SK-N-SH treated with all-trans-retinoic acid at 6 μM for 48 hours (cell line): ENCODE results near the gene RPS19BP1.
"Not testable (repeated sequence)": the region's sequence is repeated elsewhere in the genome, so short reads cannot be mapped to it uniquely, and the experiment has no call there.

Source experiments
- ATAC-seq: fragments of 200-7000 bp; cut with Tn5 transposase; 3 replicates; pipeline ENCODE4 v1.9.1; 2020; ENCODE audit warnings: mild to moderate bottlenecking, moderate library complexity
- ARNTL ChIP-seq: fragments of 450-650 bp; formaldehyde crosslinking; IDR thresholded peaks from 2 replicates; pipeline ENCODE4 v1.5.0; 2020; ENCODE audit warnings: low read depth, mild to moderate bottlenecking, moderate library complexity, borderline replicate concordance
- ESRRG ChIP-seq: fragments of 250-450 bp; sonication (Bioruptor Pico); IDR thresholded peaks from 2 replicates; pipeline ENCODE4 v1.6.1; 2021; ENCODE audit warnings: mild to moderate bottlenecking
- GLIS3 ChIP-seq: fragments of 250-450 bp; sonication (Bioruptor Pico); IDR thresholded peaks from 2 replicates; pipeline ENCODE4 v1.5.0; 2020; ENCODE audit warnings: mild to moderate bottlenecking, moderate library complexity
- ISL1 ChIP-seq: fragments of 250-450 bp; sonication (Bioruptor Pico); IDR thresholded peaks from 2 replicates; pipeline ENCODE4 v2.1.2; 2022; ENCODE audit warnings: mild to moderate bottlenecking, moderate library complexity
- OSR1 ChIP-seq: fragments of 250-450 bp; sonication (Bioruptor Pico); IDR thresholded peaks from 2 replicates; pipeline ENCODE4 v1.8.0; 2022; ENCODE audit warnings: moderate library complexity, mild to moderate bottlenecking, inconsistent platforms
- PPARA ChIP-seq: fragments of 250-450 bp; sonication (Bioruptor Pico); IDR thresholded peaks from 2 replicates; pipeline ENCODE4 v1.5.0; 2020; ENCODE audit warnings: mild to moderate bottlenecking, borderline replicate concordance
- RARB ChIP-seq: fragments of 250-450 bp; sonication (Bioruptor Pico); IDR thresholded peaks from 2 replicates; pipeline ENCODE4 v1.8.0; 2021; ENCODE audit warnings: mild to moderate bottlenecking, moderate library complexity
- SNAI2 ChIP-seq: fragments of 250-450 bp; sonication (Bioruptor Pico); IDR thresholded peaks from 2 replicates; pipeline ENCODE4 v1.5.0; 2020; ENCODE audit warnings: mild to moderate bottlenecking, moderate library complexity
- TCF4 ChIP-seq: fragments of 250-450 bp; sonication (Bioruptor Pico); IDR thresholded peaks from 2 replicates; pipeline ENCODE4 v1.8.0; 2021; ENCODE audit warnings: mild to moderate bottlenecking, moderate library complexity, borderline replicate concordance
- ZC3H10 ChIP-seq: fragments of 250-450 bp; sonication (Bioruptor Pico); IDR thresholded peaks from 2 replicates; pipeline ENCODE4 v1.5.1; 2021; ENCODE audit warnings: mild to moderate bottlenecking, moderate library complexity
- ZFP3 ChIP-seq: fragments of 250-450 bp; sonication (Bioruptor Pico); IDR thresholded peaks from 2 replicates; pipeline ENCODE4 v1.5.0; 2020; ENCODE audit warnings: mild to moderate bottlenecking, moderate library complexity
- ZFP30 ChIP-seq: fragments of 450-650 bp; formaldehyde crosslinking; IDR thresholded peaks from 2 replicates; pipeline ENCODE4 v1.5.0; 2022; ENCODE audit warnings: mild to moderate bottlenecking, moderate library complexity
- ZNF565 ChIP-seq: fragments of 450-650 bp; formaldehyde crosslinking; conservative IDR thresholded peaks from 2 replicates; pipeline ENCODE4 v1.5.0; 2020; ENCODE audit warnings: low read depth, mild to moderate bottlenecking, moderate library complexity
- ZNF70 ChIP-seq: fragments of 450-650 bp; formaldehyde crosslinking; IDR thresholded peaks from 2 replicates; pipeline ENCODE4 v1.5.0; 2020; ENCODE audit warnings: mild to moderate bottlenecking, moderate library complexity
- ZNF8 ChIP-seq: fragments of 450-650 bp; formaldehyde crosslinking; IDR thresholded peaks from 2 replicates; pipeline ENCODE4 v1.5.0; 2020; ENCODE audit warnings: mild to moderate bottlenecking, moderate library complexity
- TF ChIP-seq, protein P1 (sequence below): fragments of 250-450 bp; sonication (Bioruptor Pico); IDR thresholded peaks from 2 replicates; pipeline ENCODE4 v1.5.1; 2021; ENCODE audit warnings: mild to moderate bottlenecking, moderate library complexity
- TF ChIP-seq, protein P2 (sequence below): fragments of 250-450 bp; sonication (Bioruptor Pico); IDR thresholded peaks from 2 replicates; pipeline ENCODE4 v1.8.0; 2020; ENCODE audit warnings: mild to moderate bottlenecking, moderate library complexity, borderline replicate concordance
- TF ChIP-seq, protein P3 (sequence below): fragments of 250-450 bp; sonication (Bioruptor Pico); IDR thresholded peaks from 2 replicates; pipeline ENCODE4 v1.8.0; 2021; ENCODE audit warnings: low read depth, mild to moderate bottlenecking, moderate library complexity, borderline replicate concordance

The RPS19BP1 gene

DNA sequence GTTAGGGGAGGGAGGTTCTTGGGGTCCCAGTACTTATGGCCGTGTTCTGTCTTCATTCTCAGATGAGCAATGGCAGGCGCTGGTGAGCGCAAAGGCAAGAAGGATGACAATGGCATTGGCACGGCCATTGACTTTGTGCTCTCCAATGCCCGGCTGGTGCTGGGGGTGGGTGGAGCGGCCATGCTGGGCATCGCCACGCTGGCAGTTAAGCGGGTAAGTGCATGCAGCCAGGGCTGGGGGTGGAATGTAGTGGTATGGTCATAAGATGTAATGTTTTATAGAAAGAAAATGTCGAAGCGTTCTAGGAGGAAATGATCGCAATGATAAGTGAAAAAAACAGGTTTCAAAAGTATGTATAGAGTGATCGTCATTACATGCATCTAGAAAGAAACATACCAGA, 21.3 kb downstream of the RPS19BP1 start (continued):
- no peak for TF ChIP-seq PPARA (CRISPR knock-in tag)
- TF ChIP-seq ZNF565 (CRISPR knock-in tag) = no peak
- no peak for TF ChIP-seq ZFP30 (CRISPR knock-in tag)
- TF ChIP-seq SNAI2 (CRISPR knock-in tag) = no peak
- no peak for TF ChIP-seq ZNF8 (CRISPR knock-in tag)
- TF ChIP-seq OSR1 (CRISPR knock-in tag) = no peak
- TF ChIP-seq, protein P1, sequence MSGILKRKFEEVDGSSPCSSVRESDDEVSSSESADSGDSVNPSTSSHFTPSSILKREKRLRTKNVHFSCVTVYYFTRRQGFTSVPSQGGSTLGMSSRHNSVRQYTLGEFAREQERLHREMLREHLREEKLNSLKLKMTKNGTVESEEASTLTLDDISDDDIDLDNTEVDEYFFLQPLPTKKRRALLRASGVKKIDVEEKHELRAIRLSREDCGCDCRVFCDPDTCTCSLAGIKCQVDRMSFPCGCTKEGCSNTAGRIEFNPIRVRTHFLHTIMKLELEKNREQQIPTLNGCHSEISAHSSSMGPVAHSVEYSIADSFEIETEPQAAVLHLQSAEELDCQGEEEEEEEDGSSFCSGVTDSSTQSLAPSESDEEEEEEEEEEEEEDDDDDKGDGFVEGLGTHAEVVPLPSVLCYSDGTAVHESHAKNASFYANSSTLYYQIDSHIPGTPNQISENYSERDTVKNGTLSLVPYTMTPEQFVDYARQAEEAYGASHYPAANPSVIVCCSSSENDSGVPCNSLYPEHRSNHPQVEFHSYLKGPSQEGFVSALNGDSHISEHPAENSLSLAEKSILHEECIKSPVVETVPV (CRISPR knock-in tag) = no peak
- no peak for TF ChIP-seq TCF4
- TF ChIP-seq RARB (CRISPR knock-in tag) = no peak
- no peak for TF ChIP-seq ZFP3 (CRISPR knock-in tag)
- no peak for TF ChIP-seq GLIS3 (CRISPR knock-in tag)
- TF ChIP-seq, protein P2, sequence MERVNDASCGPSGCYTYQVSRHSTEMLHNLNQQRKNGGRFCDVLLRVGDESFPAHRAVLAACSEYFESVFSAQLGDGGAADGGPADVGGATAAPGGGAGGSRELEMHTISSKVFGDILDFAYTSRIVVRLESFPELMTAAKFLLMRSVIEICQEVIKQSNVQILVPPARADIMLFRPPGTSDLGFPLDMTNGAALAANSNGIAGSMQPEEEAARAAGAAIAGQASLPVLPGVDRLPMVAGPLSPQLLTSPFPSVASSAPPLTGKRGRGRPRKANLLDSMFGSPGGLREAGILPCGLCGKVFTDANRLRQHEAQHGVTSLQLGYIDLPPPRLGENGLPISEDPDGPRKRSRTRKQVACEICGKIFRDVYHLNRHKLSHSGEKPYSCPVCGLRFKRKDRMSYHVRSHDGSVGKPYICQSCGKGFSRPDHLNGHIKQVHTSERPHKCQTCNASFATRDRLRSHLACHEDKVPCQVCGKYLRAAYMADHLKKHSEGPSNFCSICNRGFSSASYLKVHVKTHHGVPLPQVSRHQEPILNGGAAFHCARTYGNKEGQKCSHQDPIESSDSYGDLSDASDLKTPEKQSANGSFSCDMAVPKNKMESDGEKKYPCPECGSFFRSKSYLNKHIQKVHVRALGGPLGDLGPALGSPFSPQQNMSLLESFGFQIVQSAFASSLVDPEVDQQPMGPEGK (CRISPR knock-in tag) = no peak
- TF ChIP-seq, all 23 proteins: peak for 0

DNA sequence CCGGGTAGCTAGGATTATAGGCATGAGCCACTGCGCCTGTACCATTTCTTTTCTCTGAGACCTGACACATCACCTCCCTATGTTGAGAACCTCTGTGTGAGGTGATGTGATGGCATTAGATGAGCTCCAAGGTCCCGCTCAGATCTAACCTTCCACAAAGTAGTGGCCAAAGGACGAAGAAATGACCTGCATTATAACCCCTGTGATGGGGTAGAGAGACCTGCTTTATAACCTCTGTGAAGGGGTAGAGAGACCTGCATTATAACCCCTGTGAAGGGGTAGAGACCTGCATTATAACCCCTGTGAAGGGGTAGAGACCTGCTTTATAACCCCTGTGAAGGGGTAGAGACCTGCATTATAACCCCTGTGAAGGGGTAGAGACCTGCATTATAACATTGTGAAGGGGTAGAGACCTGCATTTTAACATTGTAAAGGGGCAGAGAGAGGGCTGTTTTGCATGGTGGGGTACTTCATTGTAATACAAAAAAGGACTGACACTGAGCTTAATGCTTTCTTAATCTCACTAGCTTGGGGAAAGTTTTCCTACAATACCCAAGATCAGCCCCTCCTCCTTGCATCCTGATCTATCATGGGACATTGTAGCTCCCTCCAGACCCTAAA, 21.9 kb downstream of the RPS19BP1 start:
- TF ChIP-seq OSR1 (CRISPR knock-in tag) (no peak), ZNF565 (CRISPR knock-in tag) (no peak)
- ATAC-seq = no peak

DNA sequence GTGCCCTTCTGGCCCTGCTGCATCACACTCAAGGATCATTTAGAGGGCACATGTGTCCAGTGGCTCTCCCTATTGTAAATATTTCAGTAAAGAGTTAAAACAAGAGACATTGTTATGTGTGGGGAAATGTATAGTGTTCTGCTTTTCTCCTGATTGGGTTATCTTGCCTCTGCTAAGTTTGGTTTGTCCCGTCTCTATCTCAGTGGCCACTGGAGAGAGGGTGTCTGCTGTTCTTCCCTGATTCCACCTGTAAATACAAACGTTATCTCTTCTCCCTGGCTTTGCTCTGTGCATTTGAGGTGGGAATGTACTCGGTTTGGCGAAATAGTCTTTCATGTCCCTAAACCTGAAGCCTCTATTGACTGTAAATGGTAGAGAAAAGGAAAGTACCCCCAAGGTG, 24.2 kb downstream of the RPS19BP1 start:
- TF ChIP-seq, protein P1 (CRISPR knock-in tag) = no peak
- no peak for TF ChIP-seq ISL1 (CRISPR knock-in tag)
- TF ChIP-seq ZNF8 (CRISPR knock-in tag) = no peak
- no peak for TF ChIP-seq ARNTL (CRISPR knock-in tag)
- no peak for TF ChIP-seq ZFP30 (CRISPR knock-in tag)
- TF ChIP-seq ESRRG = no peak
- TF ChIP-seq ZNF70 (CRISPR knock-in tag) = no peak
- ATAC-seq = no peak

DNA sequence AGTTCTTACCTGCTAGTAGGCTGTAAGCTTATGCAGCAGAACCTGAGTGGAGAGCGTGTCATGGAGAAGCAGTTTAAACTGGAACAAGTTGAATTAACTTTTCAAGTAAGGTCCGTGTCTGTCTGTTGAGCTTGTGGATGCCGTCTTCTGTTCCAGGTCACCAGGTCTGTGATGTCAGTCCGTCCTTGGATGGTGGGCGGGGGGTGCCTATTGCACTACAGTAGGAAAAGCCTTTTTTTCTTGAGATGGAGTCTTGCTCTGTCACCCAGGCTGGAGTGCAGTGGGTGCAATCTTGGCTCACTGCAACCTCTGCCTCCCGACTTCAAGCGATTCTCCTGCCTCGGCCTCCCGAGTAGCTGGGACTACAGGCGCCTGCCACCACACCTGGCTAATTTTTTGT, 25.5 kb downstream of the RPS19BP1 start:
- not testable (repeated sequence) for ATAC-seq

DNA sequence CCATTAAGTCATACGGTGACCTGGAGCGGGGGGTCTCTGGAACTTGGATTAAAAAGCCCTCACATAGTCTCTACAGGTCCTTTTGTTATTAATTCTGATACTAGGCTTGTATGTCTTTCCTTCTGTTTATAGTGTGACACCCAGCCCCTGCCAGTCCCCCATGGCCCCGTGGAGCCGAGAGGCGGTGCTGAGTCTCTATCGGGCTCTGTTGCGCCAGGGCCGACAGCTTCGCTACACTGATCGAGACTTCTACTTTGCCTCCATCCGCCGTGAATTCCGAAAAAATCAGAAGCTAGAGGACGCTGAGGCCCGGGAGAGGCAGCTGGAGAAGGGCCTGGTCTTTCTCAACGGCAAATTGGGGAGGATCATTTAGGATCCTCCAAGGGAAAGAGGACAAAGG, 28.5 kb downstream of the RPS19BP1 start:
- no peak for ATAC-seq
- TF ChIP-seq SNAI2 (CRISPR knock-in tag) (no peak), ZNF70 (CRISPR knock-in tag) (no peak), ARNTL (CRISPR knock-in tag) (no peak), PPARA (CRISPR knock-in tag) (no peak), ZC3H10 (CRISPR knock-in tag) (no peak), GLIS3 (CRISPR knock-in tag) (no peak), RARB (CRISPR knock-in tag) (no peak), ZNF8 (CRISPR knock-in tag) (no peak)
- TF ChIP-seq, protein P1 (CRISPR knock-in tag) = no peak
- TF ChIP-seq, protein P3, sequence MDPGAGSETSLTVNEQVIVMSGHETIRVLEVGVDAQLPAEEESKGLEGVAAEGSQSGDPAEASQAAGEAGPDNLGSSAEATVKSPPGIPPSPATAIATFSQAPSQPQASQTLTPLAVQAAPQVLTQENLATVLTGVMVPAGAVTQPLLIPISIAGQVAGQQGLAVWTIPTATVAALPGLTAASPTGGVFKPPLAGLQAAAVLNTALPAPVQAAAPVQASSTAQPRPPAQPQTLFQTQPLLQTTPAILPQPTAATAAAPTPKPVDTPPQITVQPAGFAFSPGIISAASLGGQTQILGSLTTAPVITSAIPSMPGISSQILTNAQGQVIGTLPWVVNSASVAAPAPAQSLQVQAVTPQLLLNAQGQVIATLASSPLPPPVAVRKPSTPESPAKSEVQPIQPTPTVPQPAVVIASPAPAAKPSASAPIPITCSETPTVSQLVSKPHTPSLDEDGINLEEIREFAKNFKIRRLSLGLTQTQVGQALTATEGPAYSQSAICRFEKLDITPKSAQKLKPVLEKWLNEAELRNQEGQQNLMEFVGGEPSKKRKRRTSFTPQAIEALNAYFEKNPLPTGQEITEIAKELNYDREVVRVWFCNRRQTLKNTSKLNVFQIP (CRISPR knock-in tag) = no peak
